Measurements from ENCODE around the gene BRWD1.

BRWD1 gene

GRCh38 chr21:39346206-39346605 lies 32.8 kb upstream of the BRWD1 start:
- TF ChIP-seq, protein P1, sequence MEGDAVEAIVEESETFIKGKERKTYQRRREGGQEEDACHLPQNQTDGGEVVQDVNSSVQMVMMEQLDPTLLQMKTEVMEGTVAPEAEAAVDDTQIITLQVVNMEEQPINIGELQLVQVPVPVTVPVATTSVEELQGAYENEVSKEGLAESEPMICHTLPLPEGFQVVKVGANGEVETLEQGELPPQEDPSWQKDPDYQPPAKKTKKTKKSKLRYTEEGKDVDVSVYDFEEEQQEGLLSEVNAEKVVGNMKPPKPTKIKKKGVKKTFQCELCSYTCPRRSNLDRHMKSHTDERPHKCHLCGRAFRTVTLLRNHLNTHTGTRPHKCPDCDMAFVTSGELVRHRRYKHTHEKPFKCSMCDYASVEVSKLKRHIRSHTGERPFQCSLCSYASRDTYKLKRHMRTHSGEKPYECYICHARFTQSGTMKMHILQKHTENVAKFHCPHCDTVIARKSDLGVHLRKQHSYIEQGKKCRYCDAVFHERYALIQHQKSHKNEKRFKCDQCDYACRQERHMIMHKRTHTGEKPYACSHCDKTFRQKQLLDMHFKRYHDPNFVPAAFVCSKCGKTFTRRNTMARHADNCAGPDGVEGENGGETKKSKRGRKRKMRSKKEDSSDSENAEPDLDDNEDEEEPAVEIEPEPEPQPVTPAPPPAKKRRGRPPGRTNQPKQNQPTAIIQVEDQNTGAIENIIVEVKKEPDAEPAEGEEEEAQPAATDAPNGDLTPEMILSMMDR (IDR thresholded peaks at IDR 0.05) = no peak
- H3K27me3 Mint-ChIP-seq (ENCODE audit: low read depth, poor library complexity) = no peaks in the 10 kb centered on the region
- peaks cover 64% of the 10 kb centered on the region for H3K36me3 Mint-ChIP-seq (ENCODE audit: low read depth)
- DNase-seq = no peak
- peaks cover 6% of the 10 kb centered on the region for H3K9me3 Mint-ChIP-seq
- H3K4me3 Mint-ChIP-seq = peak overlapping the region; percentile 97
- H3K27ac Mint-ChIP-seq = no peak overlapping the region
- peaks cover 47% of the 10 kb centered on the region for H3K4me1 Mint-ChIP-seq

DNA sequence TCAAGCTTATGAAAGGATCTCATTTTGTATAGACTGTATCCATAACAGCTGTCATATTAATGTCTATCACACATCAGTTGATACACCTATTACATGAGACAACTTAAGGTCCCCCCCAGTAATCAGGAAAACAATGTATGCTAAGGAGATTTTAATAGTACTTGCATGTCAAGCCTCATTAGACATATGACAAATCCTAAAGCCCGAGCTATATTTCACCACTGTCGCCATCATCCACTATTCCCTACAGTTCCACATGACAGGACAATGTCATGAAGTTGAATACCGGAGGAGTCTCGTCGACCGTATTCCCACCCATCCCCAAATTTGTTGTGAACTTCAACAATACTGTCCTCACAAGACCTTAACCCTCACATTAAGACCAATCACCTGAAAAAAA lies 32.0 kb upstream of the BRWD1 start:
- no peak for DNase-seq
- peak overlapping the region; percentile 97 for H3K4me3 Mint-ChIP-seq

DNA sequence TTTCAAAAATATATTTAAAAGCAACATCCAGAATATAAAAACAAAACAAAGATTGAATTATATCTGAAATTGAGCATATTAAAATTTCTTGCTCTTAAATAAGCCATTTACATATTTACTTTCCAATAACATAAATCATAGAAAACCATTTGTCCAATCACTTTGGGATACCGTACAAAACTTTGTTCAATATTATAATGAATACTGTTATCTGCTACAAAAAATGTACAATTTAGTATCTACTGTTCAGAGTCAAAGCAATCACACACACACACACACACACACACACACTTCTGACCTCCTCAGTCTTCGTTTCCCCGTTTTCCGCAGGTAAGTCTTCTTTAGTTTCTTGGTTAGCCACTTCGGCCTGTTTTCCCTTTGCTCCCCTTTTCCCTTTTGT lies 31.4 kb upstream of the BRWD1 start:
- peak overlapping the region; percentile 97 for H3K4me3 Mint-ChIP-seq
- peaks cover 71% of the 10 kb centered on the region for H3K36me3 Mint-ChIP-seq (ENCODE audit: low read depth)
- H3K9me3 Mint-ChIP-seq = no peaks in the 10 kb centered on the region
- peaks cover 39% of the 10 kb centered on the region for H3K4me1 Mint-ChIP-seq
- peak overlapping the region; percentile 4 for H3K27ac Mint-ChIP-seq
- H3K27me3 Mint-ChIP-seq (ENCODE audit: low read depth, poor library complexity) = no peaks in the 10 kb centered on the region
- TF ChIP-seq, protein P1 (IDR thresholded peaks at IDR 0.05) = no peak
- DNase-seq = no peak

More for the DNA sequence above, 32.0 kb upstream of the BRWD1 start:
- Mint-ChIP-seq H3K36me3 (ENCODE audit: low read depth) (peaks cover 71% of the 10 kb centered on the region), H3K9me3 (peaks cover 4% of the 10 kb centered on the region), H3K27me3 (ENCODE audit: low read depth, poor library complexity) (no peaks in the 10 kb centered on the region), H3K27ac (peak overlapping the region; percentile 72), H3K4me1 (peaks cover 45% of the 10 kb centered on the region)
- TF ChIP-seq, protein P1 (IDR thresholded peaks at IDR 0.05) = no peak

GRCh38 chr21:39341249-39341923 lies 28.0 kb upstream of the BRWD1 start:
- no peaks in the 10 kb centered on the region for H3K27me3 Mint-ChIP-seq (ENCODE audit: low read depth, poor library complexity)
- peak overlapping the region; percentile 78 for H3K27ac Mint-ChIP-seq
- TF ChIP-seq, protein P1 (IDR thresholded peaks at IDR 0.05) = no peak
- peaks cover 21% of the 10 kb centered on the region for H3K4me1 Mint-ChIP-seq
- H3K9me3 Mint-ChIP-seq = no peaks in the 10 kb centered on the region
- peaks cover 62% of the 10 kb centered on the region for H3K36me3 Mint-ChIP-seq (ENCODE audit: low read depth)
- DNase-seq = no peak
- H3K4me3 Mint-ChIP-seq = no peak overlapping the region

DNA sequence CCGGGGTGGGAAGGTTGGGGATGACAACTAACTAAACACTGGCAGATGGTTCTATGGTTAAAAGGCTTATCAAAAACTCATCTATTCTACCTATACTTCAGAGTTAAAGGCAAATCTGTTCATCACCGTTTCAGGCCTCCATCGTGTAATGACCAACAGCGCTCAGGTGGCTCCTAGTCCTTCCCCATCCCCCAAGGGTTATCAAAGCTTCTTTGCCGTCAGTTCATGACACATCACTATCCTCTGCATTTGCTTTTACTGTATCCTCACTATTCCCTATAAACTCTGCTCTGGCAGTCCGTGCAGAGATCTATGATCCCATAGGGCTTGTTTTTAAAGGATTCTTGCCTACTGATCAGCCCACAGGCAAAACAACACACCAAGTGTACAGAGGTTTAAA lies 27.3 kb upstream of the BRWD1 start:
- Mint-ChIP-seq H3K4me1 (peaks cover 14% of the 10 kb centered on the region), H3K36me3 (ENCODE audit: low read depth) (peaks cover 55% of the 10 kb centered on the region), H3K27ac (peak overlapping the region; percentile 78), H3K27me3 (ENCODE audit: low read depth, poor library complexity) (no peaks in the 10 kb centered on the region), H3K4me3 (no peak overlapping the region), H3K9me3 (no peaks in the 10 kb centered on the region)
- TF ChIP-seq, protein P1 (IDR thresholded peaks at IDR 0.05) = no peak
- no peak for DNase-seq

GRCh38 chr21:39339231-39339630 lies 25.8 kb upstream of the BRWD1 start:
- no peak for DNase-seq
- TF ChIP-seq, protein P1 (IDR thresholded peaks at IDR 0.05) = no peak
- H3K9me3 Mint-ChIP-seq = no peaks in the 10 kb centered on the region
- H3K27me3 Mint-ChIP-seq (ENCODE audit: low read depth, poor library complexity) = no peaks in the 10 kb centered on the region
- H3K4me3 Mint-ChIP-seq = no peak overlapping the region
- H3K4me1 Mint-ChIP-seq = no peaks in the 10 kb centered on the region
- H3K27ac Mint-ChIP-seq = peak overlapping the region; percentile 13
- peaks cover 40% of the 10 kb centered on the region for H3K36me3 Mint-ChIP-seq (ENCODE audit: low read depth)

Measured in nephron progenitor cell (in vitro differentiated cells).